Natural killer cell treated with Interleukin-12 subunit alpha and Interleukin-12 subunit beta and Interleukin-15 and Interleukin-18, amount 100 ng/mL, for 72 hours (primary cell): ENCODE results near the gene PDPK1. TPM values are rescaled to one million over a fixed set of nuclear protein-coding genes. Genes with fewer than 3 reads are reported as not detected.
"Not testable (repeated sequence)": the region's sequence is repeated elsewhere in the genome, so short reads cannot be mapped to it uniquely, and the experiment has no call there.

Experiments used
- ATAC-seq, 2 donors: fragments of 150-1000 bp; cut with Tn5 transposase in 1 of 2; sonication (Bioruptor Pico), chemical (Tn5 transposase) in 1 of 2; 2 replicates each; pipeline ENCODE4 v1.10.0; 2021
- DNase-seq: peaks from one replicate; pipeline ENCODE4 v3.0.0; 2022; ENCODE audit warnings: low spot score
- H3K27ac Mint-ChIP-seq, 2 donors: 1 replicate in 1 of 2; 2 replicates in 1 of 2; pipeline ENCODE4 v1.8.0; 2022; ENCODE audit warnings: mixed read lengths in 2 of 2, mild to moderate bottlenecking in 1 of 2, moderate library complexity in 1 of 2
- H3K27me3 Mint-ChIP-seq, 2 donors: 1 replicate in 1 of 2; 2 replicates in 1 of 2; pipeline ENCODE4 v1.8.0; 2022; ENCODE audit warnings: mixed read lengths in 2 of 2
- H3K36me3 Mint-ChIP-seq: one replicate; pipeline ENCODE4 v1.8.0; 2022; ENCODE audit warnings: mixed read lengths
- H3K4me1 Mint-ChIP-seq, 2 donors: 1 replicate in 1 of 2; 2 replicates in 1 of 2; pipeline ENCODE4 v1.8.0; 2022; ENCODE audit warnings: low read depth in 2 of 2, mixed read lengths in 2 of 2, mild to moderate bottlenecking in 1 of 2
- H3K4me3 Mint-ChIP-seq: one replicate; pipeline ENCODE4 v1.8.0; 2022; ENCODE audit warnings: mixed read lengths
- H3K9me3 Mint-ChIP-seq: 2 replicates; pipeline ENCODE4 v1.8.0; 2022; ENCODE audit warnings: mixed read lengths
- total RNA-seq, 2 donors: library from RNA; stranded (reverse); gene quantifications; one replicate each; pipeline ENCODE4 v1.2.3, GENCODE V29; 2022

The PDPK1 gene
- total RNA-seq, 2 donors from 2014 or later = 71.3 to 76.8 TPM

GRCh38 chr16:2603165-2604015 is 65.6 kb downstream of the PDPK1 start:
- Mint-ChIP-seq H3K9me3 (no peaks in the 10 kb centered on the region), H3K36me3 (no peaks in the 10 kb centered on the region), H3K27me3 (no peaks in the 10 kb centered on the region), H3K27ac (peak overlapping the region; percentile 90 to 95), H3K4me1 (peaks cover 11 to 15% of the 10 kb centered on the region in 2 donors), H3K4me3 (peak overlapping the region; percentile 95)
- ATAC-seq (peak; percentile 91 to 93), DNase-seq (peak; percentile 93)

GRCh38 chr16:2604016-2604369 is 66.2 kb downstream of the PDPK1 start:
- H3K9me3 Mint-ChIP-seq, DNase-seq, ATAC-seq, H3K36me3 Mint-ChIP-seq, H3K27me3 Mint-ChIP-seq: not testable (repeated sequence)
- Mint-ChIP-seq H3K27ac (peak overlapping the region; percentile 90 to 95), H3K4me1 (peaks cover 11 to 15% of the 10 kb centered on the region in 2 donors), H3K4me3 (peak overlapping the region; percentile 95)

GRCh38 chr16:2606820-2607219 is 69.0 kb downstream of the PDPK1 start:
- DNase-seq, H3K27me3 Mint-ChIP-seq, H3K9me3 Mint-ChIP-seq, H3K36me3 Mint-ChIP-seq, H3K4me3 Mint-ChIP-seq, H3K27ac Mint-ChIP-seq: not testable (repeated sequence)
- peaks cover 11 to 15% of the 10 kb centered on the region in 2 donors for H3K4me1 Mint-ChIP-seq
- peak; percentile 46 to 54 for ATAC-seq

- DNase-seq, ATAC-seq, H3K27ac Mint-ChIP-seq, H3K36me3 Mint-ChIP-seq, H3K4me1 Mint-ChIP-seq, H3K27me3 Mint-ChIP-seq, H3K9me3 Mint-ChIP-seq, H3K4me3 Mint-ChIP-seq: not testable (repeated sequence)
Observed at GRCh38 chr16:2609345-2609744, 71.5 kb downstream of the PDPK1 start.

GRCh38 chr16:2609827-2610470 is 72.1 kb downstream of the PDPK1 start:
- Mint-ChIP-seq H3K4me1 (peaks cover 3 to 5% of the 10 kb centered on the region in 2 donors), H3K36me3 (no peaks in the 10 kb centered on the region), H3K4me3 (no peak overlapping the region), H3K27ac (no peak overlapping the region), H3K9me3 (no peaks in the 10 kb centered on the region), H3K27me3 (no peaks in the 10 kb centered on the region)
- no peak for ATAC-seq
- DNase-seq = no peak

GRCh38 chr16:2610781-2611498 is 73.1 kb downstream of the PDPK1 start:
- Mint-ChIP-seq H3K9me3 (no peaks in the 10 kb centered on the region), H3K27me3 (no peaks in the 10 kb centered on the region), H3K4me1 (no peaks in the 10 kb centered on the region), H3K36me3 (no peaks in the 10 kb centered on the region), H3K4me3 (no peak overlapping the region), H3K27ac (no peak overlapping the region)
- ATAC-seq = no peak
- no peak for DNase-seq

- H3K4me1 Mint-ChIP-seq = no peaks in the 10 kb centered on the region
- H3K4me3 Mint-ChIP-seq = no peak overlapping the region
- H3K9me3 Mint-ChIP-seq = no peaks in the 10 kb centered on the region
- no peaks in the 10 kb centered on the region for H3K36me3 Mint-ChIP-seq
- no peak for ATAC-seq
- no peak for DNase-seq
- no peaks in the 10 kb centered on the region for H3K27me3 Mint-ChIP-seq
- no peak overlapping the region for H3K27ac Mint-ChIP-seq
Observed at GRCh38 chr16:2611499-2611862, 73.7 kb downstream of the PDPK1 start.

- DNase-seq, H3K4me3 Mint-ChIP-seq, H3K27me3 Mint-ChIP-seq, H3K36me3 Mint-ChIP-seq, H3K27ac Mint-ChIP-seq, H3K4me1 Mint-ChIP-seq, ATAC-seq, H3K9me3 Mint-ChIP-seq: not testable (repeated sequence)
Observed at GRCh38 chr16:2611877-2612276, 74.1 kb downstream of the PDPK1 start.

- H3K4me3 Mint-ChIP-seq, H3K4me1 Mint-ChIP-seq, H3K27me3 Mint-ChIP-seq, ATAC-seq, H3K27ac Mint-ChIP-seq, H3K36me3 Mint-ChIP-seq, H3K9me3 Mint-ChIP-seq, DNase-seq: not testable (repeated sequence)
Observed at GRCh38 chr16:2613251-2613650, 75.4 kb downstream of the PDPK1 start.

- Mint-ChIP-seq H3K4me3 (no peak overlapping the region), H3K4me1 (no peaks in the 10 kb centered on the region), H3K27me3 (no peaks in the 10 kb centered on the region), H3K9me3 (no peaks in the 10 kb centered on the region), H3K36me3 (no peaks in the 10 kb centered on the region), H3K27ac (no peak overlapping the region)
- ATAC-seq = no peak
- no peak for DNase-seq
Observed at GRCh38 chr16:2614761-2615191, 77.0 kb downstream of the PDPK1 start.

GRCh38 chr16:2618964-2619363 is 81.1 kb downstream of the PDPK1 start:
- H3K4me1 Mint-ChIP-seq, H3K36me3 Mint-ChIP-seq, H3K9me3 Mint-ChIP-seq, DNase-seq, ATAC-seq, H3K4me3 Mint-ChIP-seq, H3K27me3 Mint-ChIP-seq, H3K27ac Mint-ChIP-seq: not testable (repeated sequence)

GRCh38 chr16:2619628-2620027 is 81.8 kb downstream of the PDPK1 start:
- not testable (repeated sequence) for H3K27me3 Mint-ChIP-seq, H3K4me1 Mint-ChIP-seq, H3K9me3 Mint-ChIP-seq, H3K36me3 Mint-ChIP-seq, DNase-seq, H3K27ac Mint-ChIP-seq, H3K4me3 Mint-ChIP-seq
- peak in 1 of 2 donors; percentile 60 for ATAC-seq

- H3K4me1 Mint-ChIP-seq, ATAC-seq, DNase-seq, H3K4me3 Mint-ChIP-seq, H3K27ac Mint-ChIP-seq, H3K36me3 Mint-ChIP-seq, H3K27me3 Mint-ChIP-seq, H3K9me3 Mint-ChIP-seq: not testable (repeated sequence)
Observed at GRCh38 chr16:2620870-2621269, 83.0 kb downstream of the PDPK1 start.

GRCh38 chr16:2621395-2621794 is 83.6 kb downstream of the PDPK1 start:
- H3K27ac Mint-ChIP-seq, H3K27me3 Mint-ChIP-seq, H3K4me1 Mint-ChIP-seq, H3K9me3 Mint-ChIP-seq, H3K4me3 Mint-ChIP-seq, ATAC-seq, H3K36me3 Mint-ChIP-seq, DNase-seq: not testable (repeated sequence)
